Lung (tissue), 12 donors: Measurements from ENCODE around the gene DNAH1. TPM values are rescaled to one million over a fixed set of nuclear protein-coding genes. Genes with fewer than 3 reads are reported as not detected.

ENCODE experiments used
- ATAC-seq: fragments of 200-7000 bp; cut with Tn5 transposase; one replicate; pipeline ENCODE4 v1.9.1; 2020; ENCODE audit warnings: moderate number of reproducible peaks; ENCODE audit not compliant: insufficient read depth, low FRiP score
- DNase-seq, 3 donors: peaks; one replicate each; pipeline ENCODE4 v3.0.0-alpha.2; 2013 to 2017
- H3K27ac ChIP-seq, 2 donors: one replicate each; pipeline ENCODE4 v1.5.1; 2013; ENCODE audit warnings: mild to moderate bottlenecking in 2 of 2, moderate library complexity in 2 of 2, control low read depth in 1 of 2, inconsistent platforms in 1 of 2, low read depth in 1 of 2, low read length in 1 of 2
- H3K27me3 ChIP-seq, 3 donors: one replicate each; pipeline ENCODE4 v1.5.1; 2013; ENCODE audit warnings: low read length in 2 of 3; ENCODE audit not compliant: control insufficient read depth in 3 of 3, insufficient read depth in 3 of 3
- H3K36me3 ChIP-seq, 4 donors: one replicate each; pipeline ENCODE4 v1.5.1; 2013; ENCODE audit warnings: low read length in 4 of 4, mild to moderate bottlenecking in 1 of 4, moderate library complexity in 1 of 4; ENCODE audit not compliant: control insufficient read depth in 4 of 4, insufficient read depth in 4 of 4
- H3K4me1 ChIP-seq, 5 donors: one replicate each; pipeline ENCODE4 v1.5.1; 2013; ENCODE audit warnings: low read length in 5 of 5, mild to moderate bottlenecking in 2 of 5, moderate library complexity in 1 of 5; ENCODE audit not compliant: control insufficient read depth in 5 of 5, insufficient read depth in 5 of 5
- H3K4me3 ChIP-seq: one replicate; pipeline ENCODE4 v1.5.1; 2013; ENCODE audit warnings: mild to moderate bottlenecking, control low read depth, moderate library complexity
- H3K9ac ChIP-seq, 2 donors: one replicate each; pipeline ENCODE4 v1.5.1; 2013; ENCODE audit warnings: low read length in 2 of 2, control low read depth in 1 of 2; ENCODE audit not compliant: insufficient read depth in 1 of 2
- H3K9me3 ChIP-seq, 4 donors: one replicate each; pipeline ENCODE4 v1.5.1; 2013; ENCODE audit warnings: low read length in 3 of 4, mild to moderate bottlenecking in 1 of 4, moderate library complexity in 1 of 4; ENCODE audit not compliant: control insufficient read depth in 4 of 4, insufficient read depth in 3 of 4
- CTCF ChIP-seq: IDR thresholded peaks from 2 replicates; pipeline ENCODE4 v1.5.1; 2012; ENCODE audit warnings: mild to moderate bottlenecking; ENCODE audit errors: control extremely low read depth, extremely low read depth
- WGBS, 2 donors: extraction: QIAGEN DNeasy Blood & Tissue Kit; methylation state at CpG; one replicate each; pipeline ENCODE4 v1.1.7; 2013; 5-methylcytosine and 5-hydroxymethylcytosine counted together
- polyA plus RNA-seq, 2 donors: library from polyadenylated mRNA; stranded (reverse); fragments of 200-250 nt; gene quantifications; one replicate each; pipeline ENCODE4 v1.2.1, GENCODE V29; 2013
- total RNA-seq, 2 donors: library from RNA; depleted of rRNA in 1 of 2; stranded (reverse); fragments of >200 nt in 1 of 2; gene quantifications; one replicate each; pipeline ENCODE4 v1.2.1, GENCODE V29; 2014 to 2021
- donor health status: control.
- donor health status: control.
- donor health status: Bipolar disorder and iron deficiency.
- donor health status: healthy.
- donor health status: DM: yes; HTN: yes; CAD: no.

The DNAH1 gene
- total and polyA plus RNA-seq, 4 donors, result 6.1 to 21.5 (median 11.4) TPM

GRCh38 chr3:52357151-52358080 is 41.3 kb downstream of the DNAH1 start:
- WGBS, 2 donors, result 93% methylated on average over 27 of the region's 27 CpGs
- H3K36me3 ChIP-seq, result peaks cover 0 to 61% (median under 1%) of the 10 kb centered on the region in 4 donors
- DNase-seq, result no peak

GRCh38 chr3:52358362-52358940 is 42.3 kb downstream of the DNAH1 start:
- H3K27ac ChIP-seq, result no peak overlapping the region
- H3K9me3 ChIP-seq, result no peaks in the 10 kb centered on the region
- H3K4me1 ChIP-seq, result no peaks in the 10 kb centered on the region
- no peak for TF ChIP-seq CTCF
- H3K9ac ChIP-seq, result no peak overlapping the region
- ATAC-seq (no peak), DNase-seq (no peak)
- H3K4me3 ChIP-seq, result no peak overlapping the region
- H3K27me3 ChIP-seq, result no peaks in the 10 kb centered on the region
- H3K36me3 ChIP-seq, result peaks cover 0 to 63% (median under 1%) of the 10 kb centered on the region in 4 donors
- WGBS, 2 donors, result 93 to 95% methylated on average over 18 of the region's 18 CpGs

More at GRCh38 chr3:52357151-52358080, 41.3 kb downstream of the DNAH1 start:
- Histone ChIP-seq H3K27ac (no peak overlapping the region), H3K9ac (no peak overlapping the region), H3K9me3 (no peaks in the 10 kb centered on the region), H3K4me3 (no peak overlapping the region), H3K27me3 (no peaks in the 10 kb centered on the region), H3K4me1 (no peaks in the 10 kb centered on the region)
- ATAC-seq, result no peak
- TF ChIP-seq CTCF, result no peak

GRCh38 chr3:52359116-52359855 is 43.2 kb downstream of the DNAH1 start:
- peaks cover 0 to 64% (median under 1%) of the 10 kb centered on the region in 4 donors for H3K36me3 ChIP-seq
- no peak overlapping the region for H3K9ac ChIP-seq
- H3K27ac ChIP-seq, result no peak overlapping the region
- no peaks in the 10 kb centered on the region for H3K9me3 ChIP-seq
- ATAC-seq, result no peak
- no peaks in the 10 kb centered on the region for H3K27me3 ChIP-seq
- H3K4me1 ChIP-seq, result no peaks in the 10 kb centered on the region
- no peak for TF ChIP-seq CTCF
- no peak overlapping the region for H3K4me3 ChIP-seq
- no peak for DNase-seq
- WGBS, 2 donors, result 93 to 94% methylated on average over 12 of the region's 12 CpGs
